ENCODE measurements around the gene SGMS1.
"Not testable (repeated sequence)": the region's sequence is repeated elsewhere in the genome, so short reads cannot be mapped to it uniquely, and the experiment has no call there.

GRCh38 chr10:50669957-50670356 is 46.2 kb upstream of the SGMS1 start:
- not testable (repeated sequence) for TF ChIP-seq CTCF (IDR thresholded peaks at IDR 0.05; ENCODE audit: low read length); EZH2 (IDR thresholded peaks at IDR 0.05; ENCODE audit: borderline replicate concordance, low read length)

Data from OCI-LY1 (cell line).